ENCODE data around the gene ZNF581.

DNA sequence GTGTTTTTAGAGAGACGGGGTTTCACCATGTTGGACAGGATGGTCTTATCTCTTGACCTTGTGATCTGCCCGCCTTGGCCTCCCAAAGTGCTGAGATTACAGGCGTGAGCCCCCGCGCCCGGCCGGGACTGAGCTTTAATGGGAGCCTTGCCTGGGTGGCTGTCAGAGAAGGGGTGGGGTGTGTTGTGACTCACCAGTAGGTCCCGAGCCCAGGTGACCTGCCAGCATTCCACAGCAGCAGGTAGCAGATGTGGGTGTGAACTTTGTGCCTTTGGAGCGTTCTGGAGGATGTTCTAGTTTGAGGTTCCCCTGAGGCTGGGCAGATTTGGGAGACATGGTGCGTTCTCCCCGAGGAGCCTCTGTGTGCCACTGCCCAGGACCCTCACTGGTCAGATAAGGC lies 24.5 kb downstream of the ZNF581 start:
- TF ChIP-seq BHLHE40 (IDR thresholded peaks at IDR 0.05; ENCODE audit: borderline replicate concordance) (no peak), FOXK2 (IDR thresholded peaks at IDR 0.05) (no peak), SP1 (IDR thresholded peaks at IDR 0.05) (no peak), FOXA1 (IDR thresholded peaks at IDR 0.05) (no peak), LEF1 (IDR thresholded peaks at IDR 0.05; ENCODE audit: borderline replicate concordance) (no peak), HDGF (IDR thresholded peaks at IDR 0.05; ENCODE audit: borderline replicate concordance) (no peak), NFRKB (IDR thresholded peaks at IDR 0.05) (no peak), L3MBTL2 (conservative IDR thresholded peaks at IDR 0.05) (no peak), TARDBP (IDR thresholded peaks at IDR 0.05) (no peak)

Data from HEK293T (cell line).